NCI-H2029 treated with DMSO at 0.1 percent for 48 hours (cell line): ENCODE data around the gene DPYSL5.

ENCODE experiments used
- DNase-seq: peaks from one replicate; lab custom pipeline; 2025; lab: John Stamatoyannopoulos, UW

Gene DPYSL5

DNA sequence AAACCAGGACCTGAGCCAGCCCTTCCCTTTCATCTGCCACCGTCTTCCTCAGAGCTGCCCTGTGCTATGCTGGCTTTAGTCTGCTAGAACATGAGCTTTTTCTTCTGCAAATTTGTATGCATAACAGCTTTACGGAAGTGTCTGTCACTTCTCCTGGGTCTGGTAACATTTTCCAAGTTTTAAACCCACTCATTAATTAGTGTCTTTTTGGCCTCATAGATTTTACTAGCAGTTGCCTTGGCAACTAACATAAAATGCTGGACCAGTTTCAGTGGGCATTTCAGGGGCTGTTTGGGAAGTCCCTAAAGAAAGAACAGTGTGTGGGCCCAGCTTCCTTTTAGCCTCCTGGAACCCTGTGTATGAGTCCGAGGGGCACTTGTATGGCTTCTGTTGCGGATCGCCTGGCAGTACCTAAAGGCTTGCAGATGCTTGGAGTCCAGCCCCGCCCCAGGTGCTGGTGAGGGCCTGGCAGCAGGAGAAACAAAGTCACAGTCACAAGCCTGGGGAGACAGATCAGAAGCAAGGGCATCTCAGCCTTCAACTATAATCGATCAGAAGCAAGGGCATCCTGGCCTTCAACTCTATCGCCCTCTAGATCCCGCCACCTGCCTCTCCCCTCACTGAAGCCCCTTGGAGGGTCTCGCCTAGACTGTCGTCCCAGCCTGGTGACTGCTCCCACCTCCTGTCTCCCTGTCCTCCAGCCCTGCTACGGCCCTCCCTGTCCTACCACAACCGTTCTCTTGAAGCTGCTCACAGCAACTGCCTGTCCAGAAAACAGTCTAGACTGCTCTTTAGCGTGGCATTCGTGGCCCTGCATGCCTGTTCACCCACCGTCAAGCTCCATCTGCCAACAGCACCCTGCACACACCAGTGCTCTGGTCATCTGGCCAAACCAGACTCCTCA is 85.8 kb downstream of the DPYSL5 start:
- no peak for DNase-seq

DNA sequence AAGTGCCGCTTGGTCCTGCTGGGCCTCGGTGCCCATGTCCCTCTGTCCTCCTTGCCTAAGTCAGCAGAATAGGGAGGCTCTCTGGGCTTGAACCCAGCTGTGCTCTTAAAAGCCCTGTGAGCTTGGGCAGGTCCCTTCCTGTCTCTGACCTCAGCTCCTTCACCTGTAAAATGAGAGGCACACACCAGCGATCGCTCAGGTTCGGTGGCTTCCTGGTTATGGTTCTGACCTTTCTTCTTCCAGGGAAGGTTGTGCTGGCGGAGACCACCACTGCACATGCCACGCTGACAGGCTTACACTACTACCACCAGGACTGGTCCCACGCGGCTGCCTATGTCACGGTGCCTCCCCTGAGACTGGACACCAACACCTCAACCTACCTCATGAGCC is 86.4 kb downstream of the DPYSL5 start:
- no peak for DNase-seq

DNA sequence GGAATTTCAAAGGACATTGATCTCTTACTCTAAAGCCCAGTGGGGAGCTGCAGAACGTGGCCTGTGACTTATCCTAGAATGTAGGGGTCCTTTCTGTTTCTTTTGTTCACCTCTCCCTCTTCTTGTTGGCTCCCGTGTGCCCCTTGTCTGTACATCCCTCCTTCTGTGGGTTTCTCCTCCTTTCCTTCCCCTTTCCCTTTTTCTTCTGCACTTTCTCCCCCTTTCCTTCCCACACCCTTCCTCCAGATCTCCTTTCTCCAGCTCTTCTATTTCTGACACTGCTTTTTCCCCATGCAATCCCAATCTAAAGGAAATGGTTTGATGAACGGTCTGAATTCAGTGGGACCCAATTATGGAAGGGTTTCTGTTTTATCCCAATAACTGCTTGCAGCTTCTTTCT is 87.1 kb downstream of the DPYSL5 start:
- no peak for DNase-seq

DNA sequence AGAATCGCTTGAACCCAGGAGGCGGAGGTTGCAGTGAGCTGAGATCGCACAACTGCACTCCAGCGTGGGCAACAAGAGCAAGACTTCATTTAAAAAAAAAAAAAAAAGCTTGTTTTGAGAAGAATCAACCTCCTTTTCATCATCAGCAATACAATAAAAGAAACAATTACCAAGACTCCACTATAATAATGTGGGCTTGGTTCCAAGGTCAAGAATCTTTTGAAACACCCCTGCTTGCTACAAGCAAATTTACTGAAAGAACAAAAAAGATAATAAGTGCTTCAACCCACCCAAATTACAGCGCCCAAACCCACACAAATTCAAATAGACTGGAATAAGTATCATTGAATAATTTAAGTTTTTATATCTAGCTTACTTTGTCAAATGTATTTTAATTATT is 88.9 kb downstream of the DPYSL5 start:
- DNase-seq = no peak

DNA sequence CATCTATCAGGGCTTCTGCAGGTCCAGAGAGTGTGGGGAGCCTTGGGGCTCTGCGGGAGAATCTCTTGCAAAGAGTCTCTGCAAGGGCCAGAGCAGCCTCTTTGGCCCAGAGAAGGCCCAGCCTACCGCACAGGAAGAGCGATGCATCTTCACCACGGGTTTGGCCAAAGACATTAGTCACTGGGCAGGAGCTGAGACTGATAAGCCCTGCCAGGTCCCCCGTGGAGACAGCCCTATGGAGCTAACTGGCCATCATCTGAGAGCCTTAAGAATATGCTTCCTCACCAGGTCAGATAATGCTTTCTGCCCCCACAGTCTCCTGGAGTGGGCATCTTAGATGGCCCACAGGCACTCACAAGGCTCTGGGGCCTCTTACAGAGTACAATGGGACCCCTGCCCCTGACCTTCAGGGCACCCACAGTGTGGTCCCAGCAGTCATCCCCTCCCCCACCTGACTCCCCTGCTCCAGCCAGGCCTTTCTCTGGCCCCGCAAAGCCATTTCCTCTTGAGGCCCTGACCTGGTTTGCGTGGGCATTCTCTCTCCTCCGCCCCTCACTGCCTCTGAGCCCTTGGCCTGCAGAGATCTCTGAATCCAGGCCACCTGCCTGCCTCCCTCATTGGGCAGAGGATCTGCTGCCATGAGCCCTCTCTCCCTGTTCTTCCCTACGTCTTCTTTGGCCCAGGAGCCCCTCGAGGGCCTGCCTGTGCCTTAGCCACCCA is 90.6 kb downstream of the DPYSL5 start:
- no peak for DNase-seq

DNA sequence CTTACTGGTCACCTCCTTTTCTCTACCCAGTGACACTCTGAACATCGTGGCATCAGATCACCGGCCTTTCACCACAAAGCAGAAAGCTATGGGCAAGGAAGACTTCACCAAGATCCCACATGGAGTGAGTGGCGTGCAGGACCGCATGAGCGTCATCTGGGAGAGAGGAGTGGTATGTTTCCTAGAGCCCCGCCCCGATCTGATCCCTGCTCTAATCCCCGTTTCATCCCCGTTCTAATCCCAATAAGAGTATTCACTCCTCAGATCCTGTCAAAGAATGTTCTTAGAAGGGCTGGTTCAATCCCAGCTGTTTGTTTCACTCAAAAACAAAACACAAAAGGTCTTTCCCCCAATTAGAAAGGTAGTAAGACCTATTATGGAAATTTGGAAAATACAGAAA is 92.1 kb downstream of the DPYSL5 start:
- DNase-seq = no peak

DNA sequence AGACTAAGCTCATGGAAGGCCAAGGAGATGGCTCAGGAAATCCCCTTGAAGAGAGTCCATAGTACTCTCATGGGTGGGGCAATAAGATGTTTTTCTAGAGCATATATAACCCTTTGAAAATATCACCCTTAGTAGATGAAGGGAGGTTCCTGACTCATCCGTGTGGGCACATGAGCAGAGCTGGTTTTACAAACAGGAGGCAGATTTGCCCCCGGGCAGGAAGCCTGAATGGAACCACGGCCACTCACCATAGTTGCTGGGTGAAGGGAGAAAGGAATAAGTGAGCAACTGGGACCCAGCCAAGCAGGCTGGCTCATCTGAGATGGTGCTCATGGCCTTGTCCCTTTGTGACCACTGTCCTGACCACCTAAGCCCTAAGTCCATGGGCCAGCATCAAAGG is 93.6 kb downstream of the DPYSL5 start:
- DNase-seq = no peak

DNA sequence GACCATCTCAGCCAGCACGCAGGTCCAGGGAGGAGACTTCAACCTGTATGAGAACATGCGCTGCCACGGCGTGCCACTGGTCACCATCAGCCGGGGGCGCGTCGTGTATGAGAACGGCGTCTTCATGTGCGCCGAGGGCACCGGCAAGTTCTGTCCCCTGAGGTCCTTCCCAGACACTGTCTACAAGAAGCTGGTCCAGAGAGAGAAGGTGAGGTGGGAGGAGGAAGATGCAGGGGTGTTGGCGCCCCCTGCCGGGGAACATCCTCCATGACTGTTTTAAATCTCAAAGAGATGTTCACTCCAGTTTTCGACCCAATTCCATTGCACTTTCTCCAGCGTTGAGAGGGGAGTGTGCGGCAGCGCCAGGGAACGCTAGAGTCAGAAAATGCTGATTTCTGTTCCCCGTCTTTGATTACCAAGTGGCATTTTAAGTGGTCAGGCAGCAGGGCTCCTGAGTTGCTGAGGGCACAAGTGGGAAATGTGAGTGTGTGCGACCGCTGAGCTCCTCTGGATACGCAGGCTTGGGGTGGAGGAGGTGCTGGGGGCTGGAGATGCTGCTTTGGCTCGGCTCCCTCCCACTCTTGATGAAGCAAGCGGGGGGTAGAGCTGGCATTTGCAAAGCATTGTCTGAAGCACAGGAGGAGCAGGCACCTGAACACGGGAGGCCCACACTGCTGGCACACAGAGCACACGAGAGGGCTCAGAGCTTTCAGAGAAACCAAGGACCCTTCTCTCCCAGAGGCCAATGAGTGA is 94.8 kb downstream of the DPYSL5 start:
- DNase-seq = no peak

DNA sequence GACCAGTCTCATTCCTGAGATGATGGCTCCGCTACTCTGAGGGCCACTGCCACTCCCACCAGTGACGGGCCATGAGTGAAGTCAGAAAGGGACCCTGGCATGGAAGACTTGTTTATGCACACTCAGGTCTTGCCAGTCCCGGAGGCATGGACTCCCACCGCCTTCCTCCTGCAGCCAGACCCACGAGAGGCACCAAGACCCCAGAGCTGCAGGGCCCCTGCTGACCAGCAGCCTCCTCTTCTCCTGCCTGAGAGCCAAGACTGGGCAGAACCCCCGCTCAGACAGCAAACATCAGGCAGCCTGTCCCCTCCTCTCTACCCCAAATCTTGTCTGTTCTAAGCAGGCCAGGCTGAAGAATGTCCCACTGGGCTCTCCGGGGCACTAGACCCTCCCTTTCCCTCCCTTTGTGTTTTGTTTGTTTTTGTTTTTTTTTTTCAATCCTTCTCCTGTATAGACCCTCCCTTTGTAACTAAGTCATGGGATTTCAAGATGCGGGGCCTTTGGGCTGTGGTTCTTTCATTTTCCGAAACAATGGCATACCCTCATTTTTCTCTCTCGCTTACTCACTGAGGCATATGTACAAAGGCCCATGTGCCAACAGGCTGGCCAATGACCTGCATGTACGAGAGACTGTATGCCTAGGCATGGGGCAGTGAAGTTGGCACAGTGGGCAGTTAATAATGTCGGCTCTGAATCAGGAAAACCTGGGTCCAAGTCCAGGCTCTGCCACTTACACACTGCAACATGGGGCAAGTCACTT is 98.2 kb downstream of the DPYSL5 start:
- DNase-seq = no peak

DNA sequence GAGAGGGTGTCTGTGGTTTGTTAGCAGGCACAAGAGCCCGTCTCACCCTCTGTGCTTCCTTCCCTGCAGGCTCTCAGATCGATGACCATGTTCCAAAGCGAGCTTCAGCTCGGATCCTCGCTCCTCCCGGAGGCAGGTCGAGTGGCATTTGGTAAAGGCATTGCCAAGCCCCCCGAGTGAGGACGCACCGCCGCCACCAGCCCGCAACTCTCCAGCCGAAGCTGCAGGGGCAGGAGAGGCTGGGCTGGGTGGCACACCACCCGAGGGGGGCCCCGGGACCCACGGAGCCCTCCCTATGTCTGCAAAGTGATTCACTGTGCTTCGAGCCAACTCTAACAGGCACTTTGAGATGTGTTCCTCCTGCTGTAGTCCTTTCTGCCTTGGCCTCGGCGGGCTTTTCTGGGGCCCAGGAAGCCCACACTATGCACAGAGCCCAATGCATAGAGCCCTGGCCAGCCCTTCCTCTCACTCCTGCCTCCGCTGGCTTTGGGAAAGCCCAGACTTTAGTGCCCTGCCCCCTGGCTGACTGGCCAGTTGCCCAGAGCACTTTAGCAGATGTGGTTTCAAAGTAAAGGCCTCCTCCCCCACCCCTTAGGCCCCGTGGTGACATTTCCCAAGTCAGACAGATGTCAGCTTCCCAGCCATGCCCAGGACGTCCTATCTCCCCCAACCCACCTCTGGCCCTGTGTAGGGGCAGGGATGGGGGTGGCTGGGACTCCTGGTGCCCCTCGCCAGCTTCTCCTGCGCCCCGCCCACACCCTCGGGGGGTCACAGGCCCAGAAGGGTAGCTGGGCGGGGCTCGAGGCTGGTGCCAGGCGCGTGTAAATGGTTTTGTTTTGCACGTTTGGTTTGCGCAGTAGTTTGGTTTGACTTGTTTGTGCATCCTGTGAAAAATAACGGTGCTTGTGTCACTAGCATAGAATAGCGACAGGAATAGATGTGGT is 99.2 kb downstream of the DPYSL5 start:
- DNase-seq = peak; percentile 32

DNA sequence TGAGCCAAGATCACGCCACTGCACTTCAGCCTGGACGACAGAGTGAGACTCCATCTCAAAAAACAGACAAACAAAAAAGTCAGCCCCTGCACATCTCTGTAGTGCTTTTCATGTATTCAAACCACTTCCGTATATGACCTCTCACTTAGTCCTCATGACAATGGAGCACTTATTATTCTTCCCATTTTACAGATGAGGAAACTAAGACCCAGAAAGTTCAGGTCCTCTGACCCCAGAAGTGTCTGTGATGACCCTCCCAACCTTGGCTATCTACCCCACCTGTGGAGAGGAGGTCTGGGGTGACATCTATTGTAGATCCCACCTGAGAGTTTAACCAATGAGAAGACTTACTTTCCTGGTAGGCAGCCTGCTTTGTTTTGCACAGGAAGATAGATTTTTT is 100.9 kb downstream of the DPYSL5 start:
- DNase-seq = no peak

DNA sequence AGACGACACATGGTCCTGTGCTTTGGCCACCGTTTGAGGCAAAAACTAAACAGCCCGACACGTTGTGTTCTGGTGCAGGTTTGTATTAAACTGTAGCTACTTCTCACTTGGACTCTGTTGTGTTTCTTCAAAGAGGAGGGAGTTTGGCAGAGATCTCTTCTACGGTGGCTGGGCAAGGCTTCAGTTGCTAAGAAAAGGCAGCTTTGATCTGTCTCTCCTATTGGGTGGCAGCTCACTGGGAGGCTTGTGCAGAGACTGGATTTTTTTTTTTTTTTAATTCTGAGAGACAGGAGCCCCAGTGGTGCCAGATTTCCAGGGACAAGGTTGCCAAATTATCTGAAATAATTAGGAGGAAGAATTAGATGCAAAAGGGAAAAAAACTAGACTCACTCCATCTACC is 102.3 kb downstream of the DPYSL5 start:
- DNase-seq = no peak

DNA sequence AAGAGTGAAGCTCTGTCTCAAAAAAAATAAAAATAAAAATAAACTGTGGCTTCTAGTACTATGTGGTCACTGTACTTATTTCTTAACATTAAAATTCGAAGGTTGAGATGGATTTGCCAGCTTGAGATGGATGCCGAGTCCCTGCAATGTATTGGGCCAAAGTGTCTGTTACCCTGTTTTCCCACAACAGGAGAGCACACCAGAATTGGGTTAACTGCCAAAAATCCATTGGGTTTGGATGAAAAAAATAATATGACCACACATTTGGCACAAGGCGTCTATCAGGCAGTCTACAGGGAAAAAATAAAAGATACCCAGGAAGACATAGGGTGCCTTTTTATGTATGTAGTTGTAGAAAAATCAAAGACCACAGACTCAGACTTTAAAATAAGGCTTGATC is 103.3 kb downstream of the DPYSL5 start:
- DNase-seq = no peak

DNA sequence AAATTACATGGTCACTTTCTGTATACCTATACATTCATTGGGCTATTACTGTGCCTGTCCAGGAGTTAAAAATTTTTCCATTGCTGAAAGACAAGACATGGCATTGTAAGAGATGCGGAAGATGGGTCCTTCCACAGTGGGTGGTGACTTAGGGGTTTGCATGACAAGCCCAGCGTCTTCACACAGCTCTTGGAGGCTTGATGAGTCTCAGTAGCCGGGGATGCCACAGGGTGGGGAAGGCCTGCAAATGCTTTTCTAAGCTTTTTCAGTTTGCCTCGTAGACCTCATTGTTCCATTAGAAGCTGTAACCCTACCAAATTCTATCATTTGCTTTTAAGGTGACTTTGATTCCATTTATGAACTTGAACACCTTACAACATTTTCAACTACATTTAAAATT is 104.4 kb downstream of the DPYSL5 start:
- DNase-seq = no peak

DNA sequence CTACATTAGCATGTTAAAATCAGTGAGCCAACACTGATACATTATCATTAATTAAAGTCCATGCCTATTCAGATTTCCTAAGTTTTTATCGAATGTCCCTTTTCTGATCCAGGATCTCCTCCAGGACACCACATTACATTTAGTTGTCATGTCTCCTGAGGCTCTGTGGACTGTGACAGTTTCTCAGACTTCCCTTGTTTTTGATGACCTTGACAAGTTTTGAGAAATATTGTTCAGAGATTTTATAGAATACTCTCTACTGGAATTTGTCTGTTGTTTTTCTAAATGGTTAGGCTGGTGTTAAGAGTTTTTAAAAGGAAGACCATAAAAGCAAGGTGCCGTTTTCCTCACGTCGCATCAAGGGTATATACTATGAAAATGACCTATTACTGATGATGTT is 106.2 kb downstream of the DPYSL5 start:
- no peak for DNase-seq

DNA sequence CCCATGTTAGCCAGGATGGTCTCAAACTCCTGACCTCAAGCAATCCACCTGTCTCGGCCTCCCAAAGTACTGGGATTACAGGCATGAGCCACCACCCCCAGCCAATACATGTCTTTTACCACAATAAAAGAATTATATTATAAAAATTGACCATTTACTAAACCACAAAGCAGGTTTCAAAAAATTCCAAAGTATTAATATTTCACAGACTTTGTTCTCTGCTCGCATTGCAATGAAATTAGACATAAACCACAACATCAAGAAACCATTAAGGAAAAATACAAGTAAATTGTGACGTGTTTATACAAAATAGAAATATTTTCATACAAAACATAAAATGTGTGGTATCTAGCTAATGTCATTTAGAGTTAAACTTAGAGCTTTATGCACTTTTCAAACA is 109.1 kb downstream of the DPYSL5 start:
- DNase-seq = no peak

DNA sequence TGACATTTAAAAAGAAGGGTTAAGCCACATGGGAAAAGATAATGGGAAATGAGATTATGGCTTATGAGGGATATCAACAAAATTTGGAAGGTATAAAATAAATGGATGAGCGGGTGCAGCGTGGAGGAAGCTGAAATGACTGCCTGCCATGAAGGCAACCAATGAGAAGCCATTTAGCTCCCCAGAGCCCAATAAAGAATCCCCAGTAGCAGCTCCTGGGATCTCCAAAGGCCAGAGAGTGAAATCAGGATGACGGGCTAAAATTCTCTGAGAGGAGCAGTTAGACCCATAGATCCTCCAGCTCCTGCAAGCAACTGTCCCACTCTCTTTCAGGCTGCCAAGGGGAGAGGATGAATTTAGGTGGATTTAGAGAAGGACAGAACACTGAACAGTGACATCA is 109.6 kb downstream of the DPYSL5 start:
- no peak for DNase-seq

DNA sequence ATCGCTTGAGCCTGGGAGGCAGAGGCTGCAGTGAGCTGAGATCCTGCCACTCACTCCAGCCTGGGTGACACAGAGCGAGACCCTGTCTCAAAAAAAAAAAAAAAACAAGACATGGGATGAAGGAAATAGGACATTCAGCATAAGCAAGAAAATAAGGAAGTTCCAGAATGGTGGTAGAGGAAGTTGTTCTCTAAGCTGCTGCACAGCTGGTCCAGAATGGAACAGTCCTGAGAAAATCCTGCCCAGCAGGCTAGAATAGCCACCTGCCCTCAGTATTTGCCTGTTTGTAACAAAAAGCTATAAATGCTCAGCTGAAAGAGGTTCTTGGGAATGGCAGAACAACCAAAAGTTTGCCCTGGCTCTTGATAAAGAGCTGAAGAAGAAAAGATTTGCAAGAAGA is 111.4 kb downstream of the DPYSL5 start:
- no peak for DNase-seq

DNA sequence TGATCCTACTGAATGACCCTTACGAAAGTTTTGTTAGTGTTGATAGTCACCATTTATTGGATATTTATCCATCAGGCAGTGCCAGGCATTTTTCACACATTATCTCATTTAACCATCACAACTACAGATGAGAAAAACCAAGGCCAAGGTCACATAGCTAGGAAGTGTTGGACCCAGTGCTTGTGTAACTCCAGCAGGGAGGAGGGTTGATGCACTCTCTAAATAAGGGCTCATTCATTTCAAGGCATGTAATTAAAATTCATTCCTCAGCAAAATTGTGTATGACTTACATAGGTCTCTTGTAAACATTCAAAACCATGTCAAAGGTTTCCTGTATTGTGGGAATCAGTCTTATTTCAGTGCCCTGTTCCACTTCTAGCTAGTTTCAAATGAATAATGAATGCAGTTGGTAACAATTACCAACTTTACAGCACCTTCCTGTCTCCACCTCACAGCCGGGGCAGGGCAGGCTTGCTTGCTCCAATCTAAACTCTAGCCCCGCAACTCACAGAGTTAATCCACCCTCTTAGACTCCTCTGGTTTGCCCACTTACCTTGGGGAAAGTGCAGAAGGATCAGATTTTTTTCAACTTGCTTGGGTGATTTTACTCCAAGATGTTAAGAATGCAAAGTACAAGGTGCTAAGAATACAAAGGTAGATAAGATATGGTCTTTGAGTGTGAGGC is 116.7 kb downstream of the DPYSL5 start:
- DNase-seq = no peak

DNA sequence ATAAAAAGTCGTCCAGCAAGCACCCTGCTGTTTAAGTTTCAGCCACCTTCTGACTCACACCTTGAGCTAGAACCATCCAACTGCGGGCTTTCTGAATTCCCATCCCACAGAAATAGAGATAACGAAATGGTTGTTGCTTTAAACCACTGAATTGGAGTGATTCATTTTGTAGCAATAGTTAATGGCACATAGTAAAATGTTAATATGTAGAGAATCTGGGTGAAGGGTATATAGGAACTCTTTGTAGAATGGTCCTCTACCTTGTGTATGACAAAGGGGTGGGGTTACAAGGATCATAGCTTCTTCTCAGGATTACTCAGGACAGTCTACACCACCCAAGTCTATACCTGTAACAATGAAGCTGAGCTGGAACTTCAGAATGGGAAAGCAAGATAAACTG is 120.1 kb downstream of the DPYSL5 start:
- DNase-seq = no peak
